Epithelial cell of prostate (primary cell): ENCODE results near the gene PNLDC1.

Source experiments
- DNase-seq: peaks from one replicate; pipeline ENCODE4 v3.0.0-alpha.2; 2011; ENCODE audit warnings: low read depth, low spot score
- H3K27ac ChIP-seq: fragments of 450-650 bp; 2 replicates; pipeline ENCODE4 v1.5.1; 2017; ENCODE audit warnings: mild to moderate bottlenecking

The PNLDC1 gene

GRCh38 chr6:159800141-159800865 lies at the start of gene PNLDC1:
Gene PNLDC1, plus strand, starts transcription at chr6:159800276. Its CDS starts 32 bp downstream, at chr6:159800308.
- no peak within 1 kb of the TSS for H3K27ac ChIP-seq
- no peak for DNase-seq

GRCh38 chr6:159751448-159751847 lies 48.6 kb upstream of the PNLDC1 start:
- H3K27ac ChIP-seq: no peak overlapping the region
- no peak for DNase-seq

- no peak for DNase-seq
- H3K27ac ChIP-seq: no peak overlapping the region
Observed at GRCh38 chr6:159753081-159753872, 46.8 kb upstream of the PNLDC1 start.

GRCh38 chr6:159754401-159754800 lies 45.7 kb upstream of the PNLDC1 start:
- no peak for DNase-seq
- no peak overlapping the region for H3K27ac ChIP-seq

GRCh38 chr6:159754959-159755914 lies 44.8 kb upstream of the PNLDC1 start:
- no peak overlapping the region for H3K27ac ChIP-seq
- DNase-seq: no peak

GRCh38 chr6:159756508-159756907 lies 43.6 kb upstream of the PNLDC1 start:
- DNase-seq: no peak
- no peak overlapping the region for H3K27ac ChIP-seq

GRCh38 chr6:159758031-159759001 lies 41.8 kb upstream of the PNLDC1 start:
- H3K27ac ChIP-seq: peak overlapping the region; percentile 87
- peak; percentile 18 for DNase-seq

- DNase-seq: no peak
- peak overlapping the region; percentile 87 for H3K27ac ChIP-seq
Observed at GRCh38 chr6:159759645-159760044, 40.4 kb upstream of the PNLDC1 start.

GRCh38 chr6:159760602-159761057 lies 39.4 kb upstream of the PNLDC1 start:
- peak overlapping the region; percentile 87 for H3K27ac ChIP-seq
- no peak for DNase-seq

GRCh38 chr6:159761129-159761872 lies 38.8 kb upstream of the PNLDC1 start:
- no peak for DNase-seq
- peak overlapping the region; percentile 87 for H3K27ac ChIP-seq

- DNase-seq: peak; percentile 74
- H3K27ac ChIP-seq: peak within 1 kb of the TSS; percentile 87
Observed at GRCh38 chr6:159761873-159762680, 38.0 kb upstream of the PNLDC1 start, which contains the start of gene ACAT2. Gene ACAT2, plus strand, starts transcription at chr6:159762045. Its CDS starts 43 bp downstream, at chr6:159762088.

- DNase-seq: no peak
- peak overlapping the region; percentile 87 for H3K27ac ChIP-seq
Observed at GRCh38 chr6:159762681-159763293, 37.3 kb upstream of the PNLDC1 start.

GRCh38 chr6:159766906-159767305 lies 33.2 kb upstream of the PNLDC1 start:
- H3K27ac ChIP-seq: no peak overlapping the region
- no peak for DNase-seq

GRCh38 chr6:159769470-159769869 lies 30.6 kb upstream of the PNLDC1 start:
- no peak for DNase-seq
- no peak overlapping the region for H3K27ac ChIP-seq

- no peak for DNase-seq
- H3K27ac ChIP-seq: no peak overlapping the region
Observed at GRCh38 chr6:159772196-159772595, 27.9 kb upstream of the PNLDC1 start.

- DNase-seq: no peak
- no peak overlapping the region for H3K27ac ChIP-seq
Observed at GRCh38 chr6:159777240-159777904, 22.7 kb upstream of the PNLDC1 start.

GRCh38 chr6:159778131-159778530 lies 21.9 kb upstream of the PNLDC1 start:
- H3K27ac ChIP-seq: no peak overlapping the region
- DNase-seq: no peak
